GM18951 (cell line): Measurements from ENCODE around the gene TFAP2E.

Experiments
- POLR2A ChIP-seq: IDR thresholded peaks from 4 replicates; pipeline ENCODE4 v1.6.1; 2011; ENCODE audit warnings: mild to moderate bottlenecking; ENCODE audit not compliant: insufficient read length, insufficient read depth; ENCODE audit errors: extremely low read depth
- in situ Hi-C: fragments of 300-500 bp; cut with MboI; formaldehyde crosslinking; loops from one replicate; pipeline ENCODE4 v1.12.0; 2022; ENCODE audit warnings: low sequenced_read_pairs, mixed read lengths, inconsistent platforms; ENCODE audit not compliant: unreplicated experiment

The TFAP2E gene

DNA sequence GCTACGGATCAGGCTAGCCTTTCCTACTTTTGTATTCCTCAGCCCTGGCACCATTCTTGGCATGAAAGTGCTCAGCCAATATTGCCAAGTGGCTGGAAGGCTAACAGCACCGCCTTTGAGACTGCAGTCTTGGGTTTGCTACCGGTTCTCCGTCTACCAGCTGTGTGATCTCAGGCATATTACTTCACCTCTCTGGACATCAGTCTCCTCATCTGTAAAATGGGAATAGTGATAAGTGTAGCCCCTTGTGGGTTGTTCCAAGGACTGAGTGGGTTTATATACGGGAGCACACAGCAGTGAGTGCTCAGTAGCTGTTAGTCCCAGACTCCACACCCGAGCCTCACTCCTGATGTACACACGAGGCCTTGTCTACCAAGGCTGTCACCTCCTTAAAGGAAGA lies 13.7 kb downstream of the TFAP2E start:
- TF ChIP-seq POLR2A: no peak
- in situ Hi-C loops: no loop called here

DNA sequence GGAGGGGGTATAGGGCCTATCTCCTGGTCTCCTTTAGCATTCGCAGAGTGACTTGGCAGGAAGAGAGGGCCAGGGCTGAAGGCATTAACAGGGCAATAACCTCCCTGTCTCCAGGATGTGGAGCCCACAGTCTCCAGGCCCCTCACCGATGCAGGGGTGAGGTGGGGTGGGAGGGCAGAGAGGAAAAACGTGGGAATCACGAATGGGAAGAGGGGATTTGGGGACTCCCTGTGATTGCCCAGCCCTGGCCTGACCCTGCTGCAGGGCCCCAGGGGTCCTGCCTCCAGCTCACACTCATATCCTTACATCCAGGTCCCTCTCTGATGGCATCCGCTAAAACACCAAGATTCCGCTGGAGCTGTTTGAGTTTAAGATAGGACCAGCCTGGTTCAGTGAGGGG lies 14.6 kb downstream of the TFAP2E start:
- in situ Hi-C loops: no loop called here
- TF ChIP-seq POLR2A: no peak

DNA sequence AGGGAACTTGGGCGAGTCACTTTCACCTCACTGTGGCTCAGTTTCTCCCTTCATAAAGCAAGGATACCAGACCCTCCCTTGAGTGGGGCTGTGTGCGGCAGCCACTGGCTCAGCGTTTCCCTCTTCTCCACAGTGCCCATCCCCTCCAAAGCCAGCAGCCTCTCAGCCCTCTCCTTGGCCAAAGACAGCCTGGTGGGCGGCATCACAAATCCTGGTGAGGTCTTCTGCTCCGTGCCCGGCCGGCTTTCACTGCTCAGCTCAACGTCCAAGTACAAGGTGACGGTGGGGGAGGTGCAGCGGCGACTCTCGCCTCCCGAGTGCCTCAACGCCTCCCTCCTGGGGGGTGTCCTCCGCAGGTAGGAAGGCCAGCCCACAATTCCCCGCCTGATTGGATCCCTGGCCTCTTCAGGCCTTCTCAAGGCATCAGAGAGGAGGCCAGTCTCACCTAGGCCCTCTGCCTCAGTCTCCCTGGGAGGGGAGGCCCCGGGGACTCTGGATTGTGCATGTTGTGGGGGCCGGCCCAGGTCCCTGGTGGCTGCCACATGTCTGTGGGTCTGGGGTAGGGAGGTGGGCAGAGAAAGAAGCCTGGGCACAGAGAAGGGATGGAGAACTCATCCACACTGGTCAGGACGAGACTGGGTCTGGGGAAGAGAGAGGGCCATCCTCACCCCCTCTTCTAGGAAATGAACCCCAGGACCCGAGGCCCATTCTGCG lies 15.2 kb downstream of the TFAP2E start:
- in situ Hi-C loops: no loop called here
- TF ChIP-seq POLR2A: no peak

DNA sequence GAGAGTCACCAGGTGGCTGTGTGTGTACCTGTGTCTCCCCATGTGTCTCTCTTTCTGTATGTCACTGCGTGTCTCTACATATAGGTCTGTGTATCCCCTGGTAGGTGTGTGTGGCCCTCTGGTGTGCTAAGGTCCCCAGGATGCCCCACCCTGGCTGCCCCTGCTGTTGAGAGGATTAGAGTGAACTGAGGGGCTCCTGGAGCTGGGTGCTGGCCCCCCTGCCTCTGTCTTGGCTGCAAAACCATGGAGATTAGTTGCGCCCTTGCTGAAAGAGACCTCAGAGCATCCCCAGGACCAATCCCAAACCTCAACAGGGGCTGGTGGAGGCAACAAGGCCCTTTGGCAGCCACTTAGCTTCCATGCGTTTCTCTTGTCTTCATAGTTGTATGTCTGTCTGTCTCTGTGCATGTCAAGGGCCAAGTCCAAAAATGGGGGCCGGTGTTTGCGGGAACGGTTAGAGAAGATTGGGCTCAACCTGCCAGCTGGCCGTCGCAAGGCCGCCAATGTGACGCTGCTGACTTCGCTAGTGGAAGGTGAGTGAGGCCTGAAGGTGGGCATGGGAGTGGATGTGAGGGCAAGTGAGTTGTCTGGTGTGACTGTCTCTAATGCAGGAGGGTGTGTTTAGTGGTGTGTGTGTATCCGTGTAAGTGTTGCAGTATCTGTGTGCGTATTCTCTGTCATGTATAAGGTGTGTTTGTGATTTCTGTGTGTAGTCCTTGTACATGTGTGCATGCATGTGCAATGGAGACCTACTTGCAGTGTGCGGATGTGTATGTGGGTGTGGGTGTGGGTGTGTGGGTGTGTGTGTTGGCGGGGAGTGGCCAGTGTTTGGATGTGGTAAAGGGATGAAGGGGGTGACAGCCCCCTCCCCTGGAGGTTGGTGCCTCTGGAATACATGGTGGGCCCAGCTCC lies 16.7 kb downstream of the TFAP2E start:
- in situ Hi-C loops: no loop called here

DNA sequence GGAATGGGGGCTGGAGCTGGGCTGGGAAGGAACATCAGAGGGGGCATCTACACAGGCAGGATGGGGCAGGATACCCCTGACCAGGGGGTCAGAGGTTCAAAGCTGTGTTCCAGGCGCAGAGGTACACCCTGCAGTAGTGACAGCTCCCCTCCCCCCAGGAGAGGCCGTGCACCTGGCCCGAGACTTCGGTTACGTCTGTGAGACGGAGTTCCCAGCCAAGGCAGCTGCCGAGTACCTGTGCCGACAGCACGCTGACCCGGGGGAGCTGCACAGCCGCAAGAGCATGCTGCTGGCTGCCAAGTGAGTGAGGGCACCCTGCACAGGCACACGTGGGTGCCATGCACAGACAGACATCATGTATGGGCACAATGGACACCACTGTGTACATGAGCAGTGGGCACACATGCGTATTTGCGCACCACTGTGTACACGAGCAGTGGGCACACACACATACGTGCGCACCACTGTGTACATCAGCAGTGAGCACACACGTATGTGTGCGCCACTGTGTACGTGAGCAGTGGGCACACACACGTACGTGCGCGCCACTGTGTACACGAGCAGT lies 17.4 kb downstream of the TFAP2E start:
- TF ChIP-seq POLR2A: no peak
- in situ Hi-C loops: no loop called here

More for the DNA sequence above, 16.7 kb downstream of the TFAP2E start:
- no peak for TF ChIP-seq POLR2A

DNA sequence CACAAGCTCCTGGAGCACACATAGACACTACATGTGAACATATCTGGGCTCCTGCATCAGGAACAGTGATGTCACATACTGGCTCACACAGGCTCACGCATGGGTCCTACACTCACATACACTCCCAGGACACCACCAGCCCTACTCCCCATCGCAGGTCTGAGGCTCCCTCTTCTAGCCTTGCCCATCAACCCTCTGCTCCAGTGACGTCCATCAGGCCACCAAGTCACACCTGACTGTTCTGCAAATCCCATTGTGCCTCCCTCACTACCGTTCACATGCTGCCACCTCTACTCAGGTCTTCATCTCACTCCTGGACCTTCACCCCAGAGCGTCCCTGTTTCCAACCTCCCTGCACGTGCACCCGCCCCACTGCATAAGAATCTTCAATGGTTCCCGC lies 18.1 kb downstream of the TFAP2E start:
- in situ Hi-C loops: no loop called here
- TF ChIP-seq POLR2A: no peak

DNA sequence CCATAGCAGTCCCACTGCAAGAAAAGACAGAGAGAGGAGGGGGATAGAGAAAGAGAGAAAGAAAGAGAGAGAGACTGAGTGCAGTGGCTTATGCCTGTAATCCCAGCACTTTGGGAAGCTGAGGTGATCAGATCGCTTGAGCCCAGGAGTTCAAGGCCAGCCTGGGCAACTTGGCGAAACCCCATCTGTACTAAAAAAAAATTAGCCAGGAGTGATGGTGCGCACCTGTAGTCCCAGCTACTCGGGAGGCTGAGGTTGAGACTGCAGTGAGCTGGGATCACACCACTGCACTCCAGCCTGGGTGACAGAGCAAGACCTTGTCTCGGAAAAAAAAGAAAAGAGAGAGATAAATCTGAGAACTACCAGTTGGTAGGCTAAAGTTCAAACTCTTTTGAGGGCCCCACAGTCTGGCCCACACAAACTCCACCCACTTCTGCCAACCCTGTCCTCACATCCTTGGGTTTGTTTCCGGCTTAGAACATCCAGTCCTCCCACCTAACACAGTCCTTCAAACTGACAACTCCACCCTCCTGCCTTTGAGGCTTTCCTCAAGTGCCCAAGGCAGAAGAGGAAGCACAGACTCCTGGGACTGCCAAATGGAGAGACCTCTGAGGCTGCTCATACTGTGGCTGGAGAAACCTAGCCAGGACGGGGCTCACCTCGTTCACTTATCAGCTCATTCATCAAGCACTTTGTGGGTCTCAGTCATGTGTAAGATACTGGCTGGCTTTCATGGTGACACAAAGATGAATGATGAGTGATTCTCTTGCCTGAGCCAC lies 20.1 kb downstream of the TFAP2E start:
- in situ Hi-C loops: no loop called here
- no peak for TF ChIP-seq POLR2A

DNA sequence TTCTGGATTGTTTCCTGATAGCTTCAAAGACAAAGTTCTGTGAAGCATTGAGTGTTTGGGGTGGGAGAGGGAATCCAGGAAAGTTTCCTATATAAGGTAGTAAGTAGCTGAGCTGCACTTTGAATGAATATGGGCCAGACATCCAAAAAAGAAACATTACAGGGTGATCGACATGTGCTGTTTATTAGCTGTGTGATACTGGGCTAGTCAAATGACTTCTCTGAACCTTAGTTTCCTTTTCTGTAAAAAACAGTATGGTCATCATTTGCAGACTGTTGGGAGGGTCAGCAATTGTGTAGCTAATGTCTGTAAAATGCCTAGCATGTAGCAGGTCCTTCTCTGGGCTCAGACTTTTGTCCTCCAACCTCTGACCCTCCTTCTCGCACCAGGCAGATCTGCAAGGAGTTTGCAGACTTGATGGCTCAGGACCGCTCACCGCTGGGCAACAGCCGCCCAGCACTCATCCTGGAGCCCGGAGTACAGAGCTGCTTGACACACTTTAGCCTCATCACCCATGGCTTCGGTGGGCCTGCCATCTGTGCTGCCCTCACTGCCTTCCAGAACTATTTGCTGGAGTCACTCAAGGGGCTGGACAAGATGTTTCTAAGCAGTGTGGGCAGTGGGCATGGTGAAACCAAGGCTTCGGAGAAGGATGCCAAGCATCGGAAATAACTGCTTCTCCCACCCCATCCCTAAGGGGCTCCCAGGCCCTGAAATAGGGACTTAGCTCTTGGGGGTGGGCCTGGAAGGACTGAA lies 21.1 kb downstream of the TFAP2E start:
- no peak for TF ChIP-seq POLR2A
- in situ Hi-C loops: no loop called here

DNA sequence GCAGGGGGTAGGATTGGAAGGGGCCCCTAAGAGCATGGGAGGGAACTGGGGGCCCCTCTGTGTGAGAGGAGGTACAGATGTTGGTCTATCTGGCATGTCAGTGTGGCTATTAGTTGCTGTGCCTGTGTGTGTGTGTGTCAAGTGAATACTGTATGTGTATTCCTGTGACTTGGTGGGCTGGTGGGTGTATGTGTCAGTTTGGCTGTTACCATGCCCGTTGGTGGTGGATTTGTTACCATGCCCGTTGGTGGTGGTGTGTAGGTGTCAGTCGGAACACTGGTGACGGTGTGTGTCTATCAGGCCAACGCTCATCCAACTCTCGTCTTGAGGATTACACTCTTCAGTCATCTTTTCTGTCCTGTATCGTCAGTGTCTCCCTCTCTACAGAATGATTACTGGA lies 22.6 kb downstream of the TFAP2E start:
- no peak for TF ChIP-seq POLR2A
- in situ Hi-C loops: no loop called here

DNA sequence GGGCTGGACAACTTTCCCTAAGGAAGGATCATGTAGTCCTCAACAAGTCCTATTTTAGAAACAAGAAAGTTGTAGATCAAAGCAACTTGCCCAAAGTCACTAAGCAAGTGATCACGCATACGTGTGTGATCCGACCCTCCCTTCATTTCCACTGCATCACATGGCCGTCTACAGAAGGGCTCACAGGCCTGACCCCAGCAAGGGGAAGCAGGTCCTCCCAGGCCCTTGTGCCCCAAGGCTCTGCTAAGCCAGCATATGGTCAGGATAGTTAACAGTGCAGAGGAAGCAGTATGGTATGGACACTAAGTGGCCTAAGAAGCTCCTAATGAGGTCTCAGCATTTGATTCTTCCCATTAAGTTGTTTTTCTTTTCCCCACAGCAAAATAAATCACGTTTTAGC lies 24.8 kb downstream of the TFAP2E start:
- in situ Hi-C loops: no loop called here
- TF ChIP-seq POLR2A: no peak

DNA sequence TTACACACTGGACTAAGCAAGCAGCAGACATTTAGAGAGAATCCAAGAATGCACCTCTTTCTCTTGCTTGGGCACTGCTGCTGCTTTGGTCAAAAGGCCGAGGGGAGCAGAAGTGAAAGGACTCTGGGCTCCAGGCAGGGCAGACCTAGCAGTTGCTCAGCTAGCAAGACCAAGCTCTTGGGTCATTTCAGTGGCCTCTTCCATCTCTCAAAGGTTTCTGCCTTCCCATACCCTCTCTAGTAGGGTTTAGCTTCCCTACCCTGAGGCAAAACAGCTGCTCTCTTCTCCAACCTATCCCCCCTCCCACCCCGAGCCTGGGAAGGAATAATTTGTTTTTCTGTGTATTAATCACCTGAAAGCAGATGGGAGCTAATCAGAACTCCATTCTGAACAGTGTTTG lies 25.8 kb downstream of the TFAP2E start:
- in situ Hi-C loops: no loop called here
- TF ChIP-seq POLR2A: no peak

DNA sequence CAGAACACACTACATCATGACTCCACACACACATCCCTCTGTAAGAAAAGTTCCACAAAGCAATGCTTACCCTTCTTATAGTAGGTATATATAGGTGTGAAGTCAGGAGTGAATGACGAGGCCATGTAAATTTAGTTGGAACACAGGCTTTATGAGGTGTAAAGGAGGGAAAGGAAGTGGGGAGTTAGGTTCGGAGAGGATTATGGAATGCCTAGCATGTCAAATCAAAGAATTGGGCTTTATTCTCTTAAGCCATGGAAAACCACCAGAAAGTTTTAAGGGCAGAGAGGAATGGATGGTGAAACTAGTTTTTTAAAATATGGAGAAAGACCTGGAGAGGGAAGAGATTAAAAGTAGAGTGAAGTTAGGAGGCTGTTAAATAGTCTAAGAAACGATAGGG lies 26.3 kb downstream of the TFAP2E start:
- in situ Hi-C loops: no loop called here
- TF ChIP-seq POLR2A: no peak
